Measurements from ENCODE around the gene KCNQ5. TPM values are rescaled to one million over a fixed set of nuclear protein-coding genes. Genes with fewer than 3 reads are reported as not detected.

KCNQ5 gene
- total and polyA plus RNA-seq, 10 of the 15 experiments (the other 5 are each of a cell fraction or from before 2014, with no cell fraction given), result 0.60 to 16.2 (median 3.2) TPM

DNA sequence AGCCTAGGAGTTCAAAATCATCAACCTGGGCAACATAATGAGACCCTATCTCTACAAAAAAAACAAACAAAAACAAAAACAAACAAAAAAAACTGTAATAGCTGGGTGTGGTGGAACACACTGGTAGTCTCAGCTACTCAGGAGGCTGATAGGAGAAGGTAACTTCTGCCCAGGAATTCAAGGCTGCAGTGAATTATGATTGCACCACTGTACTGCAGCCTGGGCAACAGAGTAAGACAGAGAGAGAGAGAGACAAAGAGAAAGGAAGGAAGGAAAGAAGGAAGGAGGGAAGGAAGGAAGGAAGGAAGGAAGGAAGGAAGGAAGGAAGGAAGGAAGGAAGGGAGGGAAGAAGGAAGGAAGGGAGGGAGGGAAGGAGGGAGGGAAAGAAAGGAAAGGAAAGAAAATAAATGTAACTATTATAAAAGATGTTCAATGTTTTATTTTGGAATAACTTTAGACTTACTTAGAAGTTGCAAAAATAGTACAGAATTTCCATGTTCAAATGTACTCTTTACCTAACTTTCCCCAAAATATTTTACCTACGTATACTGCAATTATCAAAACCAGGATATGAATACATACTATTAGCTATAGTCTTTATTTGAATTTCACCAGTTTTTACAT lies 428.2 kb downstream of the KCNQ5 start:
- ChIA-PET CTCF (no interaction called here), SMC1A (ENCODE audit: uncharacterized antibody, unreplicated experiment) (no interaction called here), POLR2A (no interaction called here), RAD21 (ENCODE audit: unreplicated experiment) (no interaction called here)
- Histone ChIP-seq H2AFZ (ENCODE audit: control insufficient read depth, low read depth, low read length) (no peak overlapping the region), H4K20me1 (ENCODE audit: control insufficient read depth, insufficient read depth) (no peaks in the 10 kb centered on the region), H3K9me3 (replicated peaks; ENCODE audit: control insufficient read depth, insufficient read depth, low read length) (no peaks in the 10 kb centered on the region; the same call in 2 of the 3 replicates), H3K27me3 (replicated peaks in 1 of 2; ENCODE audit: control insufficient read depth in 2 of 2, insufficient read depth in 2 of 2, low read length in 1 of 2) (no peaks in the 10 kb centered on the region), H3K4me1 (ENCODE audit: control insufficient read depth, insufficient read depth, low read length) (no peaks in the 10 kb centered on the region), H3K79me2 (ENCODE audit: control insufficient read depth, insufficient read depth, low read length) (no peaks in the 10 kb centered on the region), H3K4me3 (no peak overlapping the region), H3K36me3 (ENCODE audit: control insufficient read depth in 2 of 2, insufficient read depth in 2 of 2, low read length in 1 of 2) (no peaks in the 10 kb centered on the region; a peak in 1 of 4 replicates), H3K9ac (ENCODE audit: control insufficient read depth, insufficient read depth, low read length) (no peak overlapping the region), H3K27ac (ENCODE audit: control insufficient read depth, insufficient read depth) (no peak overlapping the region), H3K4me2 (ENCODE audit: control insufficient read depth, insufficient read depth) (no peak overlapping the region)
- FAIRE-seq, result no peak
- TF ChIP-seq, protein P1, sequence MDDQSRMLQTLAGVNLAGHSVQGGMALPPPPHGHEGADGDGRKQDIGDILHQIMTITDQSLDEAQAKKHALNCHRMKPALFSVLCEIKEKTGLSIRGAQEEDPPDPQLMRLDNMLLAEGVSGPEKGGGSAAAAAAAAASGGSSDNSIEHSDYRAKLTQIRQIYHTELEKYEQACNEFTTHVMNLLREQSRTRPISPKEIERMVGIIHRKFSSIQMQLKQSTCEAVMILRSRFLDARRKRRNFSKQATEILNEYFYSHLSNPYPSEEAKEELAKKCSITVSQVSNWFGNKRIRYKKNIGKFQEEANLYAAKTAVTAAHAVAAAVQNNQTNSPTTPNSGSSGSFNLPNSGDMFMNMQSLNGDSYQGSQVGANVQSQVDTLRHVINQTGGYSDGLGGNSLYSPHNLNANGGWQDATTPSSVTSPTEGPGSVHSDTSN (IDR thresholded peaks at IDR 0.05; ENCODE audit: insufficient replicate concordance, low read depth, low read length), result no peak
- TF ChIP-seq SP1 (IDR thresholded peaks at IDR 0.05; ENCODE audit: low read depth, low read length), result no peak
- TF ChIP-seq, protein P2, sequence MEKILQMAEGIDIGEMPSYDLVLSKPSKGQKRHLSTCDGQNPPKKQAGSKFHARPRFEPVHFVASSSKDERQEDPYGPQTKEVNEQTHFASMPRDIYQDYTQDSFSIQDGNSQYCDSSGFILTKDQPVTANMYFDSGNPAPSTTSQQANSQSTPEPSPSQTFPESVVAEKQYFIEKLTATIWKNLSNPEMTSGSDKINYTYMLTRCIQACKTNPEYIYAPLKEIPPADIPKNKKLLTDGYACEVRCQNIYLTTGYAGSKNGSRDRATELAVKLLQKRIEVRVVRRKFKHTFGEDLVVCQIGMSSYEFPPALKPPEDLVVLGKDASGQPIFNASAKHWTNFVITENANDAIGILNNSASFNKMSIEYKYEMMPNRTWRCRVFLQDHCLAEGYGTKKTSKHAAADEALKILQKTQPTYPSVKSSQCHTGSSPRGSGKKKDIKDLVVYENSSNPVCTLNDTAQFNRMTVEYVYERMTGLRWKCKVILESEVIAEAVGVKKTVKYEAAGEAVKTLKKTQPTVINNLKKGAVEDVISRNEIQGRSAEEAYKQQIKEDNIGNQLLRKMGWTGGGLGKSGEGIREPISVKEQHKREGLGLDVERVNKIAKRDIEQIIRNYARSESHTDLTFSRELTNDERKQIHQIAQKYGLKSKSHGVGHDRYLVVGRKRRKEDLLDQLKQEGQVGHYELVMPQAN (conservative IDR thresholded peaks at IDR 0.05), result no peak
- TF ChIP-seq TBL1XR1 (IDR thresholded peaks at IDR 0.05; ENCODE audit: low read depth, low read length), result no peak
- TF ChIP-seq TAF1 (IDR thresholded peaks at IDR 0.05; ENCODE audit: borderline replicate concordance, low read depth, low read length), result no peak
- TF ChIP-seq CEBPB (IDR thresholded peaks at IDR 0.05; ENCODE audit: borderline replicate concordance in 1 of 2, low read depth in 2 of 2, low read length in 2 of 2), result no peak
- no peak for TF ChIP-seq STAT1 (conservative IDR thresholded peaks at IDR 0.05)
- TF ChIP-seq, protein P3, sequence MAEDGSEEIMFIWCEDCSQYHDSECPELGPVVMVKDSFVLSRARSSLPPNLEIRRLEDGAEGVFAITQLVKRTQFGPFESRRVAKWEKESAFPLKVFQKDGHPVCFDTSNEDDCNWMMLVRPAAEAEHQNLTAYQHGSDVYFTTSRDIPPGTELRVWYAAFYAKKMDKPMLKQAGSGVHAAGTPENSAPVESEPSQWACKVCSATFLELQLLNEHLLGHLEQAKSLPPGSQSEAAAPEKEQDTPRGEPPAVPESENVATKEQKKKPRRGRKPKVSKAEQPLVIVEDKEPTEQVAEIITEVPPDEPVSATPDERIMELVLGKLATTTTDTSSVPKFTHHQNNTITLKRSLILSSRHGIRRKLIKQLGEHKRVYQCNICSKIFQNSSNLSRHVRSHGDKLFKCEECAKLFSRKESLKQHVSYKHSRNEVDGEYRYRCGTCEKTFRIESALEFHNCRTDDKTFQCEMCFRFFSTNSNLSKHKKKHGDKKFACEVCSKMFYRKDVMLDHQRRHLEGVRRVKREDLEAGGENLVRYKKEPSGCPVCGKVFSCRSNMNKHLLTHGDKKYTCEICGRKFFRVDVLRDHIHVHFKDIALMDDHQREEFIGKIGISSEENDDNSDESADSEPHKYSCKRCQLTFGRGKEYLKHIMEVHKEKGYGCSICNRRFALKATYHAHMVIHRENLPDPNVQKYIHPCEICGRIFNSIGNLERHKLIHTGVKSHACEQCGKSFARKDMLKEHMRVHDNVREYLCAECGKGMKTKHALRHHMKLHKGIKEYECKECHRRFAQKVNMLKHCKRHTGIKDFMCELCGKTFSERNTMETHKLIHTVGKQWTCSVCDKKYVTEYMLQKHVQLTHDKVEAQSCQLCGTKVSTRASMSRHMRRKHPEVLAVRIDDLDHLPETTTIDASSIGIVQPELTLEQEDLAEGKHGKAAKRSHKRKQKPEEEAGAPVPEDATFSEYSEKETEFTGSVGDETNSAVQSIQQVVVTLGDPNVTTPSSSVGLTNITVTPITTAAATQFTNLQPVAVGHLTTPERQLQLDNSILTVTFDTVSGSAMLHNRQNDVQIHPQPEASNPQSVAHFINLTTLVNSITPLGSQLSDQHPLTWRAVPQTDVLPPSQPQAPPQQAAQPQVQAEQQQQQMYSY (CRISPR knock-in tag; IDR thresholded peaks at IDR 0.05), result no peak
- no peak for TF ChIP-seq EED (IDR thresholded peaks at IDR 0.05; ENCODE audit: low read depth)
- intact Hi-C loops (cut with micrococcal nuclease; ENCODE audit: unreplicated experiment), result no loop called here
- no TSS peak for BruUV-seq (replicated peaks)
- WGBS (ENCODE audit: insufficient coverage, insufficient replicate concordance, low lambda C conversion rate, missing lambda C conversion rate), result 100% methylated on average over 1 of the region's 1 CpG
- in situ Hi-C loops (cut with MboI), result no loop called here
- ATAC-seq, result no peak
- no peak for DNase-seq (ENCODE audit: low read depth, low spot score)

All from GM12878 (cell line).